ENCODE measurements around the gene CNGB1. TPM values are rescaled to one million over a fixed set of nuclear protein-coding genes. Genes with fewer than 3 reads are reported as not detected.

The CNGB1 gene
- total RNA-seq, 1 donor = not detected

DNA sequence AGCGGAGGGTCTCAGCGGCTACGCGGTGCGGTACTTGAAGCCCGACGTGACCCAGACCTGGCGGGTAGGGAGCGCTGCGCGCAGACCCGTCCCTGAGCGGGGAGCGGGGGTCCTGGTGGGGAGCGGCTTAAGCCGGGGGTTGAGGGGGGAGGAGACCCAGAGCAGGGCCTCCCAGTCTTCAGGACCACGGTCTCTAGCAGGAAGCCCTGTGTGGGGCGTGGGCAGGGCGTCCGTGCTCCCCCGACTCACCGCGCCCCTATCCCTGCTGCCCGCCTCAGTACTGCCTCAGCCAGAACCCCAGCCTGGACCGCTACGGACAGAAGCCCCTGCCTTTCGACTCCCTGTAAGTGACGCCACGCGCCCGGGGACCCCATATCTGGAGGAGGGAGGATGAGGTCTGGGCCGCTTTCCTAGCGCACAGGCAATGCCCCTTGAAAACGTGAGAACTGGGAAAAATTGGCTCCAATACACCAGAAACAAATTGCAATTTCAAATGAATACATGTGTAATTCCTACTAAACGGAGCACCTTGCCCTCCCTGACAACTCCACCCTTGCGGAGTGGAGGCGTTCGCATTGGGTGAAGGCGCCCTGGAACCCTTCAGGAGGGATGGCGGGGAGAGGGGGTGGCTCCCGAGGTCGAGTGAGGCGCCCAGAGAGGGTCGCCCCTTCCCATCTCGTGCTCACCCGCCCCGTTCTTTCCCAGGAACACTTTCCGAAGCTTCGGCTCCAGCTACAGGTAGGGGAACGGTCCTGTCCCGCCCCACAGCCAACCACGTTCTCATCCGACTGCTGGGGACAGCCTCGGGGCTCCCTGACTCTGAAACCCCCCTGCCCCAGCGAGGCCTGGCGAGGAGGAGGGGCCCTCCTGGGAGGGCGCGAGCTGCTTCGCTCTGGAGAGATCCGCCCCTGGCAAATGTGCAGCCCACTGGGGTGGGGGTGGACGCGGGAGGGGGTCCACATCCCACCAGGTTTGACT, 14.6 kb upstream of the CNGB1 start:
- TF ChIP-seq, protein P1, sequence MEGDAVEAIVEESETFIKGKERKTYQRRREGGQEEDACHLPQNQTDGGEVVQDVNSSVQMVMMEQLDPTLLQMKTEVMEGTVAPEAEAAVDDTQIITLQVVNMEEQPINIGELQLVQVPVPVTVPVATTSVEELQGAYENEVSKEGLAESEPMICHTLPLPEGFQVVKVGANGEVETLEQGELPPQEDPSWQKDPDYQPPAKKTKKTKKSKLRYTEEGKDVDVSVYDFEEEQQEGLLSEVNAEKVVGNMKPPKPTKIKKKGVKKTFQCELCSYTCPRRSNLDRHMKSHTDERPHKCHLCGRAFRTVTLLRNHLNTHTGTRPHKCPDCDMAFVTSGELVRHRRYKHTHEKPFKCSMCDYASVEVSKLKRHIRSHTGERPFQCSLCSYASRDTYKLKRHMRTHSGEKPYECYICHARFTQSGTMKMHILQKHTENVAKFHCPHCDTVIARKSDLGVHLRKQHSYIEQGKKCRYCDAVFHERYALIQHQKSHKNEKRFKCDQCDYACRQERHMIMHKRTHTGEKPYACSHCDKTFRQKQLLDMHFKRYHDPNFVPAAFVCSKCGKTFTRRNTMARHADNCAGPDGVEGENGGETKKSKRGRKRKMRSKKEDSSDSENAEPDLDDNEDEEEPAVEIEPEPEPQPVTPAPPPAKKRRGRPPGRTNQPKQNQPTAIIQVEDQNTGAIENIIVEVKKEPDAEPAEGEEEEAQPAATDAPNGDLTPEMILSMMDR (IDR thresholded peaks at IDR 0.05; ENCODE audit: extremely low read depth, low read depth, low read length) = no peak
- peak overlapping the region; percentile 23 for H3K4me2 ChIP-seq (ENCODE audit: insufficient read depth, low read length)

DNA sequence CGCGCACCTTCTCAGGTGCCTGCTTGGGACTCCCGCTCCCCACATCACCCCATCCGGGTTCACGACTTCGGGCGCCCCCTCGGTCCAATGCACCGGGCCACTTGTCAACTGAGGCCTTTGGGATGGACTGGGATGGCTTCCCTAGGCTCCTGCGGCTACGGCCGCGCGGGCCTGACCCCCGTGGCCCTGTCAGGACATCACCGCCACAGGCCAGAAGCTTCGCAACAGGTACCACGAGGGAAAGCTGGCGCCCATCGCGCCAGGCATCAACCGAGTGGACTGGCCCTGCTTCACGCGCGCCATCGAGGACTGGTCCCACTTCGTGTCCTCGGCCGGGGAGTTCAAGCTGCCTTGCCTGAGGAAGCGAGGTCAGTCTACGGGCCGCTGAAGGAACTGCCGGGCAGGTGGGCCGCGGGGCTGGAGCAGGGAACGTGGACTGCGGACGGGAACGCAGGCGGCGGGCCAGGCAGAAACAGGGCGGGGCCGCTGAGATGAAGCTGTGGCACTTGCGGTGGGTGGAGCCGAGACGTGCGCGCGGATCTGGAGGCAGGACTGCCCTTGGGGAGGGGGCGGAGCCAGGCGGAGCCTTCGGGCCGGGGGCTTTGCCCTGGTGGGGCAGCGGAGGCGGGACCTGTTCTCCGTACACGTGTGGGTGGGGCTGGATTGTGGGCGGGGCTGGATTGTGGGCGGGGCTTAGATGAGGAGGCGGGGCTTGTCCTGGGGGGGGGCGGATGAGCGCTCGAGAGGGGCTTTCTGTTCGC, 13.7 kb upstream of the CNGB1 start:
- Histone ChIP-seq H3K27ac (ENCODE audit: low read depth, low read length) (no peak overlapping the region), H3K4me3 (ENCODE audit: insufficient read depth, low read length) (peak overlapping the region; percentile 58), H3K4me1 (ENCODE audit: insufficient read depth, low read length) (peaks cover 3% of the 10 kb centered on the region), H3K36me3 (ENCODE audit: insufficient read depth, low read length) (no peaks in the 10 kb centered on the region), H3K9me3 (ENCODE audit: low read depth, low read length) (no peaks in the 10 kb centered on the region), H3K79me2 (ENCODE audit: insufficient read depth, low read length) (no peaks in the 10 kb centered on the region), H4K20me1 (ENCODE audit: insufficient read depth, low read length) (no peaks in the 10 kb centered on the region), H3K27me3 (ENCODE audit: insufficient read depth, low read length) (peaks cover 47% of the 10 kb centered on the region), H3K4me2 (ENCODE audit: insufficient read depth, low read length) (peak overlapping the region; percentile 76), H2AFZ (ENCODE audit: low read length) (peak overlapping the region; percentile 76)
- TF ChIP-seq, protein P1 (IDR thresholded peaks at IDR 0.05; ENCODE audit: extremely low read depth, low read depth, low read length) = no peak
- DNase-seq (ENCODE audit: insufficient read length, low spot score, missing footprints) = peak; percentile 89

More for the DNA sequence above, 14.6 kb upstream of the CNGB1 start:
- H3K36me3 ChIP-seq (ENCODE audit: insufficient read depth, low read length) = no peaks in the 10 kb centered on the region
- no peak overlapping the region for H2AFZ ChIP-seq (ENCODE audit: low read length)
- no peak overlapping the region for H3K27ac ChIP-seq (ENCODE audit: low read depth, low read length)
- peak; percentile 74 for DNase-seq (ENCODE audit: insufficient read length, low spot score, missing footprints)
- H3K4me1 ChIP-seq (ENCODE audit: insufficient read depth, low read length) = peaks cover 3% of the 10 kb centered on the region
- H3K27me3 ChIP-seq (ENCODE audit: insufficient read depth, low read length) = peaks cover 44% of the 10 kb centered on the region
- no peaks in the 10 kb centered on the region for H3K9me3 ChIP-seq (ENCODE audit: low read depth, low read length)
- peak overlapping the region; percentile 58 for H3K4me3 ChIP-seq (ENCODE audit: insufficient read depth, low read length)
- H3K79me2 ChIP-seq (ENCODE audit: insufficient read depth, low read length) = no peaks in the 10 kb centered on the region
- no peaks in the 10 kb centered on the region for H4K20me1 ChIP-seq (ENCODE audit: insufficient read depth, low read length)

DNA sequence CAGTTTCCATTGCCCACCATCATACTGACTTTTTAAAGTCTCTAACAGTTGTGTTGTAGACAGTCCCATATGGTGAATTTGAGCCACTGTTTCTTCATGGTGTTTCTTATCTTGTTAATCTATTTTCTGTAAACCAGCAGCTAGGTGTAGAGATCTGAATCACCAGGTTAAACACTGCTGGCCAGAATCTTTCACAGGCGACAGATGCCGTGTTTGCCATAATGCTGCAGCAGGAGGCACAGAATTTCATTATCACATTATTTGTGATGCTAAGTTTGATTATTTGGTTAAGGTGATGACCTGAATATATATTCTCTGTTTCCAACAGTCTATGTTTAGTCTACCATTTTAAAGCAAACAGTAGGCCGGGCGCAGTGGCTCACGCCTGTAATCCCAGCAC, 11.5 kb upstream of the CNGB1 start:
- no peak overlapping the region for H3K4me3 ChIP-seq (ENCODE audit: insufficient read depth, low read length)
- peaks cover 45% of the 10 kb centered on the region for H3K27me3 ChIP-seq (ENCODE audit: insufficient read depth, low read length)
- H3K9me3 ChIP-seq (ENCODE audit: low read depth, low read length) = no peaks in the 10 kb centered on the region
- TF ChIP-seq, protein P1 (IDR thresholded peaks at IDR 0.05; ENCODE audit: extremely low read depth, low read depth, low read length) = no peak
- H3K27ac ChIP-seq (ENCODE audit: low read depth, low read length) = no peak overlapping the region
- H3K79me2 ChIP-seq (ENCODE audit: insufficient read depth, low read length) = no peaks in the 10 kb centered on the region
- H2AFZ ChIP-seq (ENCODE audit: low read length) = no peak overlapping the region
- peaks cover 3% of the 10 kb centered on the region for H3K4me1 ChIP-seq (ENCODE audit: insufficient read depth, low read length)
- no peaks in the 10 kb centered on the region for H3K36me3 ChIP-seq (ENCODE audit: insufficient read depth, low read length)
- H4K20me1 ChIP-seq (ENCODE audit: insufficient read depth, low read length) = no peaks in the 10 kb centered on the region
- peak; percentile 32 for DNase-seq (ENCODE audit: insufficient read length, low spot score, missing footprints)
- no peak overlapping the region for H3K4me2 ChIP-seq (ENCODE audit: insufficient read depth, low read length)
